ENCODE results near the gene SHBG.

- TF ChIP-seq CREB5 (CRISPR knock-in tag; IDR thresholded peaks at IDR 0.05; ENCODE audit: low read depth), result no peak
- no peak for TF ChIP-seq PATZ1 (CRISPR knock-in tag; IDR thresholded peaks at IDR 0.05; ENCODE audit: borderline replicate concordance)
- no peak for TF ChIP-seq ZNF8 (CRISPR knock-in tag; IDR thresholded peaks at IDR 0.05)
- TF ChIP-seq RARB (CRISPR knock-in tag; IDR thresholded peaks at IDR 0.05), result no peak
- no peak for TF ChIP-seq ISL1 (CRISPR knock-in tag; IDR thresholded peaks at IDR 0.05)
Observed at GRCh38 chr17:7611635-7612293, 18.2 kb upstream of the SHBG start.

Measured in SK-N-SH treated with all-trans-retinoic acid at 6 μM for 48 hours (cell line).